Astrocyte (in vitro differentiated cells and primary cell): ENCODE results near the gene SNRPA.

Experiments used
- EZH2 ChIP-seq: IDR thresholded peaks from 2 replicates; pipeline ENCODE4 v1.6.1; 2012; ENCODE audit warnings: mild to moderate bottlenecking, low read length, inconsistent platforms; ENCODE audit not compliant: insufficient read depth
- TF ChIP-seq, protein P1 (sequence below): IDR thresholded peaks from 2 replicates; pipeline ENCODE4 v1.5.1; 2011; ENCODE audit warnings: low read depth, mild to moderate bottlenecking, inconsistent platforms, low read length, moderate library complexity; ENCODE audit not compliant: insufficient read depth

DNA sequence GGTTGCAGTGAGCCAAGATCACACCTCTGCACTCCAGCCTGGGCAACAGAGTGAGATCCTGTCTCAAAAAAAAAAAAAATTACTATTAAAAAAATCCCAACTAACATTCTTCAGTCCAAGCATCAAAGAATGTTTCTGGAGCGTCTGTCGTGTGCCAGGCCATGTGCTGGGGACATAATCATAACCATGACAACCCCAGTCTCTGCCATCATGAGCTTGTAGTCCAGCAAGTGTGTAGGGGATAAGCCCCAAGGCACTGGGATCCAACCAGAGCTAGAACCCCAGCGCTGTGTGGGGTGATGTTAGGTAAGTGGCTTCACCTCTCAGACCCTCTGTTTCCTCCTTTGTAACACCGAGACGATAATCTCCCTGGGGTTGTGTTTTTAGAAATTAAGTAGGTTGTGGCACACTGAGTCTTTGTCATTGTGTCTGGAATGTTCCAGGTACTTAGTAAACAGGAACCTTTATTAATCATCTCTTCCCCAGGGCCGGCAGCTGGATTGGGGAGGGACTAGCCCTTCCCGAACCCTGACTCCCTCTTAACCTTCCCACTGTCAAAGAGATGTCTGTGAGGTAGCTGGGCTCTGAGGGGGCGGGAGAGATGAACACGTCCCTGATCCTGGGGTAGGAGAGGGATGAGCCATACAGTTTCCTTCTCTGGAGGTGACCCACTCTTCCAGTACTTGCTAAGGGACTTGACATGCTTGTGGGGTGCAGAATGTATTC lies 28.9 kb upstream of the SNRPA start:
- TF ChIP-seq, protein P1, sequence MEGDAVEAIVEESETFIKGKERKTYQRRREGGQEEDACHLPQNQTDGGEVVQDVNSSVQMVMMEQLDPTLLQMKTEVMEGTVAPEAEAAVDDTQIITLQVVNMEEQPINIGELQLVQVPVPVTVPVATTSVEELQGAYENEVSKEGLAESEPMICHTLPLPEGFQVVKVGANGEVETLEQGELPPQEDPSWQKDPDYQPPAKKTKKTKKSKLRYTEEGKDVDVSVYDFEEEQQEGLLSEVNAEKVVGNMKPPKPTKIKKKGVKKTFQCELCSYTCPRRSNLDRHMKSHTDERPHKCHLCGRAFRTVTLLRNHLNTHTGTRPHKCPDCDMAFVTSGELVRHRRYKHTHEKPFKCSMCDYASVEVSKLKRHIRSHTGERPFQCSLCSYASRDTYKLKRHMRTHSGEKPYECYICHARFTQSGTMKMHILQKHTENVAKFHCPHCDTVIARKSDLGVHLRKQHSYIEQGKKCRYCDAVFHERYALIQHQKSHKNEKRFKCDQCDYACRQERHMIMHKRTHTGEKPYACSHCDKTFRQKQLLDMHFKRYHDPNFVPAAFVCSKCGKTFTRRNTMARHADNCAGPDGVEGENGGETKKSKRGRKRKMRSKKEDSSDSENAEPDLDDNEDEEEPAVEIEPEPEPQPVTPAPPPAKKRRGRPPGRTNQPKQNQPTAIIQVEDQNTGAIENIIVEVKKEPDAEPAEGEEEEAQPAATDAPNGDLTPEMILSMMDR = no peak
- TF ChIP-seq EZH2 = no peak
